ENCODE data around the gene MAN2B2. TPM values are rescaled to one million over a fixed set of nuclear protein-coding genes. Genes with fewer than 3 reads are reported as not detected.

MAN2B2 gene
- total RNA-seq, 4 donors from 2014 or later = 9.0 to 23.3 (median 14.3) TPM

DNA sequence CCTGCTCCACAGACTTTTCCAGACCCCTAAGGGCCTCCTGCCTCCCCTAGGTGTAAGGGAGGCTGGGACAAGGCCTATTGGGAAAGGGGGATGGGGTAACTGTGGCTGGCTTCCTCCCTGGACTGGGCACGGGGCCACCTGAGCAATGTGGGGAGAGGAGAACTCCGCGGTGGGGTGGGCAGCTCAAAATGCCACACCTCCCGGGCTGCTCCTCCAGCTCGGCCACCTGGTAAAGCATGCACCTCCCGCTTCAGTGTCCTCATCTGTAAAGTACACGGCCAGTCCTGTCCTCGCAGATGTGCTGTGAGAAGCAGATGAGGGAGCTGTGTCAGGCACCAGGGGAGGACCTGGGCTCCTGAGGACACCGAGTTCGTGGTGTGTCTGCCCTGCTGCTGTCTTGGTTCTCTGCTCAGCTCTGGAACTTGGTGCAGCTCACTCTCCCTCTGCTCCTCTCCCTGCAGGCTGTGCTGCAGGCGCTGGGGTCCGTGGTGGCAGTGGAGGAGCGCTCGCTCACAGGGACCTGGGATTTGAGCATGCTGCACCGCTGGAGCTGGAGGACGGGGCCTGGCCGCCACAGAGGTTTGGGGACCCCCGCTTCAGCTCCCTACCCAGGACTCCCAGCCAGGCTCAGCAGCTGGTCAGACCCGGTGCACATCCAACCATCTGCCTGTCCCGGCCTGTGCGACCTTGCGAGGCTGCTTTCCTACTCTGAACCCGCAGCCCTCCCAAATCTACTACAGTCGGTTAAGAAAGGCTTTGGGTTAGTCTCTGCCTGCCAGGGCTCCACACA, 44.7 kb downstream of the MAN2B2 start:
- Histone ChIP-seq H3K27me3 (no peaks in the 10 kb centered on the region), H3K27ac (no peak overlapping the region), H3K9me3 (no peaks in the 10 kb centered on the region), H3K4me1 (no peaks in the 10 kb centered on the region), H3K36me3 (peaks cover 7 to 74% (median 14%) of the 10 kb centered on the region in 3 donors), H3K4me3 (no peak overlapping the region)
- intact Hi-C loops (cut with DNase I) = no loop called here
- TF ChIP-seq POLR2A (IDR thresholded peaks at IDR 0.05) (no peak), CTCF (IDR thresholded peaks at IDR 0.05) (no peak)
- WGBS, 2 donors = 81 to 90% methylated on average over 10 to 14 of the region's 24 CpGs
- DNase-seq = no peak

GRCh38 chr4:6620296-6620695, 45.3 kb downstream of the MAN2B2 start:
- Histone ChIP-seq H3K4me3 (no peak overlapping the region), H3K27me3 (no peaks in the 10 kb centered on the region), H3K4me1 (no peaks in the 10 kb centered on the region), H3K36me3 (peaks cover 3 to 68% (median 14%) of the 10 kb centered on the region in 3 donors), H3K9me3 (no peaks in the 10 kb centered on the region), H3K27ac (no peak overlapping the region)
- DNase-seq = no peak
- intact Hi-C loops (cut with DNase I) = no loop called here
- WGBS, 2 donors = 97% methylated on average over 5 of the region's 10 CpGs; no CpG with 5 or more reads in 1 of the 2 donors
- no peak for TF ChIP-seq POLR2A (IDR thresholded peaks at IDR 0.05)
- TF ChIP-seq CTCF (IDR thresholded peaks at IDR 0.05) = no peak

GRCh38 chr4:6620891-6621555, 46.0 kb downstream of the MAN2B2 start:
- DNase-seq = no peak
- no peak overlapping the region for H3K27ac ChIP-seq
- H3K4me3 ChIP-seq = no peak overlapping the region
- 89 to 90% methylated on average over 4 to 8 of the region's 10 CpGs for WGBS, 2 donors
- intact Hi-C loops (cut with DNase I) = no loop called here
- TF ChIP-seq POLR2A (IDR thresholded peaks at IDR 0.05) (no peak), CTCF (IDR thresholded peaks at IDR 0.05) (no peak)
- no peaks in the 10 kb centered on the region for H3K9me3 ChIP-seq
- no peaks in the 10 kb centered on the region for H3K27me3 ChIP-seq
- no peaks in the 10 kb centered on the region for H3K4me1 ChIP-seq
- peaks cover 3 to 61% (median 14%) of the 10 kb centered on the region in 3 donors for H3K36me3 ChIP-seq

- Histone ChIP-seq H3K36me3 (peaks cover 3 to 56% (median 14%) of the 10 kb centered on the region in 3 donors), H3K27me3 (no peaks in the 10 kb centered on the region), H3K27ac (no peak overlapping the region), H3K9me3 (no peaks in the 10 kb centered on the region), H3K4me3 (no peak overlapping the region), H3K4me1 (no peaks in the 10 kb centered on the region)
- DNase-seq = no peak
- 76 to 79% methylated on average over 6 to 10 of the region's 13 CpGs for WGBS, 2 donors
- no peak for TF ChIP-seq POLR2A (IDR thresholded peaks at IDR 0.05)
- TF ChIP-seq CTCF (IDR thresholded peaks at IDR 0.05) = no peak
- intact Hi-C loops (cut with DNase I) = no loop called here
Observed at GRCh38 chr4:6621556-6621927, 46.6 kb downstream of the MAN2B2 start.

DNA sequence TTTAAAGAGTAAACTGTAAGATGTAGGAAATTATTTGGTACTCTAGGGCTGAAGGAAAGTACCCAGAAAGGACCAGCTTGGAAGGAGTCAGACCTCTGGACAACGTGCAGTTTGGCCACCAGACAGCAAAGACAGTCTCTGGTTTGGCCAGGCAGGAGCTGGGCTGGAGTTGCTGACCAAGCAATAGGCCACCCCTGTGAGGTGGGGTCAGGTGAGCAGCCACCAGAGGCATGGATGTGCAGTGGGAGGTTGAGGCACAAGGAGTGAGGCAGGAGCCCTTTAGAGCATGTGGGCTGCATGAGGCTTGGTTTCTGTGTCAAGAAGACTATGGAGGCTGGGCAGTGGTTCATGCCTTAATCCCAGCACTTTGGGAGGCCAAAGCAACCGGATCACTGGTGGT, 47.8 kb downstream of the MAN2B2 start:
- no peak for DNase-seq
- Histone ChIP-seq H3K27ac (no peak overlapping the region), H3K27me3 (no peaks in the 10 kb centered on the region), H3K4me3 (no peak overlapping the region), H3K9me3 (no peaks in the 10 kb centered on the region), H3K4me1 (no peaks in the 10 kb centered on the region), H3K36me3 (peaks cover 3 to 44% (median 14%) of the 10 kb centered on the region in 3 donors)
- intact Hi-C loops (cut with DNase I) = no loop called here
- TF ChIP-seq CTCF (IDR thresholded peaks at IDR 0.05) = no peak
- TF ChIP-seq POLR2A (IDR thresholded peaks at IDR 0.05) = no peak
- 70 to 100% methylated on average over 1 of the region's 2 CpGs for WGBS, 2 donors
